Middle frontal gyrus (tissue), 1 donor: ENCODE data around the gene STIM2.
"Not testable (repeated sequence)": the region's sequence is repeated elsewhere in the genome, so short reads cannot be mapped to it uniquely, and the experiment has no call there.

Experiments
- DNase-seq: peaks from one replicate; pipeline ENCODE4 v3.0.0-alpha.2; 2015; ENCODE audit warnings: low spot score; ENCODE audit errors: extremely low spot score

The STIM2 gene

GRCh38 chr4:26953366-26953765, 92.7 kb downstream of the STIM2 start:
- DNase-seq: no peak

- DNase-seq: no peak
Observed at GRCh38 chr4:26953770-26954423, 93.3 kb downstream of the STIM2 start.

- no peak for DNase-seq
Observed at GRCh38 chr4:26955241-26955640, 94.6 kb downstream of the STIM2 start.

- no peak for DNase-seq
Observed at GRCh38 chr4:26958925-26959653, 98.4 kb downstream of the STIM2 start.

- no peak for DNase-seq
Observed at GRCh38 chr4:26959654-26960047, 99.0 kb downstream of the STIM2 start.

GRCh38 chr4:26962720-26963119, 102.1 kb downstream of the STIM2 start:
- DNase-seq: no peak

- no peak for DNase-seq
Observed at GRCh38 chr4:26964512-26964911, 103.9 kb downstream of the STIM2 start.

GRCh38 chr4:26964994-26965393, 104.4 kb downstream of the STIM2 start:
- no peak for DNase-seq

- DNase-seq: not testable (repeated sequence)
Observed at GRCh38 chr4:26975464-26976181, 115.0 kb downstream of the STIM2 start.

GRCh38 chr4:26978387-26979053, 117.9 kb downstream of the STIM2 start:
- no peak for DNase-seq

- no peak for DNase-seq
Observed at GRCh38 chr4:26984896-26985295, 124.3 kb downstream of the STIM2 start.

GRCh38 chr4:26985873-26986272, 125.2 kb downstream of the STIM2 start:
- no peak for DNase-seq

- no peak for DNase-seq
Observed at GRCh38 chr4:26987191-26987590, 126.5 kb downstream of the STIM2 start.

- DNase-seq: no peak
Observed at GRCh38 chr4:26991057-26991456, 130.4 kb downstream of the STIM2 start.

- DNase-seq: peak; percentile 65
Observed at GRCh38 chr4:26992657-26993361, 132.2 kb downstream of the STIM2 start.

- DNase-seq: no peak
Observed at GRCh38 chr4:26993539-26993938, 132.9 kb downstream of the STIM2 start.

GRCh38 chr4:26993967-26994366, 133.3 kb downstream of the STIM2 start:
- no peak for DNase-seq

GRCh38 chr4:26995316-26995715, 134.7 kb downstream of the STIM2 start:
- no peak for DNase-seq

- DNase-seq: no peak
Observed at GRCh38 chr4:26996745-26997144, 136.1 kb downstream of the STIM2 start.

- no peak for DNase-seq
Observed at GRCh38 chr4:26999689-27000088, 139.0 kb downstream of the STIM2 start.

- DNase-seq: no peak
Observed at GRCh38 chr4:27000122-27000521, 139.5 kb downstream of the STIM2 start.
